ENCODE measurements around the gene UROC1.

- TF ChIP-seq, protein P1, sequence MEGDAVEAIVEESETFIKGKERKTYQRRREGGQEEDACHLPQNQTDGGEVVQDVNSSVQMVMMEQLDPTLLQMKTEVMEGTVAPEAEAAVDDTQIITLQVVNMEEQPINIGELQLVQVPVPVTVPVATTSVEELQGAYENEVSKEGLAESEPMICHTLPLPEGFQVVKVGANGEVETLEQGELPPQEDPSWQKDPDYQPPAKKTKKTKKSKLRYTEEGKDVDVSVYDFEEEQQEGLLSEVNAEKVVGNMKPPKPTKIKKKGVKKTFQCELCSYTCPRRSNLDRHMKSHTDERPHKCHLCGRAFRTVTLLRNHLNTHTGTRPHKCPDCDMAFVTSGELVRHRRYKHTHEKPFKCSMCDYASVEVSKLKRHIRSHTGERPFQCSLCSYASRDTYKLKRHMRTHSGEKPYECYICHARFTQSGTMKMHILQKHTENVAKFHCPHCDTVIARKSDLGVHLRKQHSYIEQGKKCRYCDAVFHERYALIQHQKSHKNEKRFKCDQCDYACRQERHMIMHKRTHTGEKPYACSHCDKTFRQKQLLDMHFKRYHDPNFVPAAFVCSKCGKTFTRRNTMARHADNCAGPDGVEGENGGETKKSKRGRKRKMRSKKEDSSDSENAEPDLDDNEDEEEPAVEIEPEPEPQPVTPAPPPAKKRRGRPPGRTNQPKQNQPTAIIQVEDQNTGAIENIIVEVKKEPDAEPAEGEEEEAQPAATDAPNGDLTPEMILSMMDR (conservative IDR thresholded peaks at IDR 0.05 in 1 of 2, IDR thresholded peaks at IDR 0.05 in 1 of 2; ENCODE audit: extremely low read depth in 1 of 2, insufficient read depth in 1 of 2, low read depth in 1 of 2, low read length in 2 of 2): no peak
- no peak for TF ChIP-seq EZH2 (IDR thresholded peaks at IDR 0.05; ENCODE audit: borderline replicate concordance, low read length)
Measured at GRCh38 chr3:126474498-126475412, 42.8 kb downstream of the UROC1 start.
